ENCODE measurements around the gene MYO7A. TPM values are rescaled to one million over a fixed set of nuclear protein-coding genes. Genes with fewer than 3 reads are reported as not detected.
A peak's percentile ranks its signal among the peaks of the same experiment; 100 is the strongest.

Gene MYO7A
- total RNA-seq, 1 experiment from 2014 or later: 2.5 TPM

- DNase-seq (ENCODE audit: low spot score) (peak; percentile 2), ATAC-seq (no peak)
- H3K4me1 Mint-ChIP-seq: peaks cover 4% of the 10 kb centered on the region; the same call in 1 of the 2 replicates
- H3K27ac Mint-ChIP-seq: no peak overlapping the region
- POLR2A ChIA-PET: interaction anchor here (0.6 to 0.8 kb wide), 2 partner anchors 395 to 415 kb away, joined by 3 read pairs; partner anchors contain the start of gene AQP11
- TF ChIP-seq NR2C2 (CRISPR knock-in tag; IDR thresholded peaks at IDR 0.05): no peak
- no peak for TF ChIP-seq CREM (CRISPR knock-in tag; IDR thresholded peaks at IDR 0.05)
- no peak for TF ChIP-seq TEAD1 (CRISPR knock-in tag; IDR thresholded peaks at IDR 0.05)
- TF ChIP-seq ZNF416 (CRISPR knock-in tag; IDR thresholded peaks at IDR 0.05): no peak
- no peak for TF ChIP-seq ERG (CRISPR knock-in tag; IDR thresholded peaks at IDR 0.05)
- TF ChIP-seq NR3C1 (CRISPR knock-in tag; conservative IDR thresholded peaks at IDR 0.05; ENCODE audit: low read depth): no peak
- no peak for TF ChIP-seq MXD4 (CRISPR knock-in tag; IDR thresholded peaks at IDR 0.05; ENCODE audit: borderline replicate concordance)
- no peak for TF ChIP-seq SMAD3 (CRISPR knock-in tag; IDR thresholded peaks at IDR 0.05; ENCODE audit: borderline replicate concordance)
- no peak for TF ChIP-seq ZBTB21 (CRISPR knock-in tag; IDR thresholded peaks at IDR 0.05; ENCODE audit: borderline replicate concordance)
- no peaks in the 10 kb centered on the region for H3K9me3 Mint-ChIP-seq
- H3K27me3 Mint-ChIP-seq (ENCODE audit: low read depth): no peaks in the 10 kb centered on the region; the same call in 1 of the 2 replicates
- no peak overlapping the region for H3K4me3 Mint-ChIP-seq
- CTCF ChIA-PET: interaction anchor here (0.6 to 2.8 kb wide), 13 partner anchors 56 to 424 kb away, joined by 3 to 14 read pairs (median 3); partner anchors contain the start of genes AQP11 and MYO7A
- H3K36me3 Mint-ChIP-seq: no peaks in the 10 kb centered on the region
Observed at GRCh38 chr11:77195071-77195755, 67.2 kb downstream of the MYO7A start.

- Mint-ChIP-seq H3K4me3 (no peak overlapping the region), H3K36me3 (no peaks in the 10 kb centered on the region), H3K4me1 (peaks cover 4% of the 10 kb centered on the region; the same call in 1 of the 2 replicates), H3K9me3 (no peaks in the 10 kb centered on the region), H3K27ac (no peak overlapping the region), H3K27me3 (ENCODE audit: low read depth) (no peaks in the 10 kb centered on the region)
- CTCF ChIA-PET: interaction anchor here (0.9 to 2.8 kb wide), 5 partner anchors 8 to 352 kb away, joined by 3 to 14 read pairs (median 3); no protein-coding TSS in a partner anchor
- ATAC-seq (no peak), DNase-seq (ENCODE audit: low spot score) (peak; percentile 8)
- POLR2A ChIA-PET: no interaction called here
- TF ChIP-seq ESRRA (CRISPR knock-in tag; IDR thresholded peaks at IDR 0.05; ENCODE audit: borderline replicate concordance) (no peak), ZNF263 (CRISPR knock-in tag; IDR thresholded peaks at IDR 0.05; ENCODE audit: low read depth) (no peak), ZNF281 (CRISPR knock-in tag; IDR thresholded peaks at IDR 0.05) (no peak), ATF2 (CRISPR knock-in tag; IDR thresholded peaks at IDR 0.05; ENCODE audit: borderline replicate concordance, low read depth) (no peak), CTCF (IDR thresholded peaks at IDR 0.05) (no peak), ZNF512 (CRISPR knock-in tag; IDR thresholded peaks at IDR 0.05; ENCODE audit: borderline replicate concordance) (no peak), TCF7 (CRISPR knock-in tag; IDR thresholded peaks at IDR 0.05; ENCODE audit: low read depth) (no peak), AFF4 (CRISPR knock-in tag; IDR thresholded peaks at IDR 0.05; ENCODE audit: borderline replicate concordance) (no peak), ZNF317 (CRISPR knock-in tag; IDR thresholded peaks at IDR 0.05; ENCODE audit: borderline replicate concordance, low read depth) (no peak), USF1 (CRISPR knock-in tag; IDR thresholded peaks at IDR 0.05) (no peak), RORB (CRISPR knock-in tag; IDR thresholded peaks at IDR 0.05) (no peak), NR3C1 (CRISPR knock-in tag; conservative IDR thresholded peaks at IDR 0.05; ENCODE audit: low read depth) (no peak)
Observed at GRCh38 chr11:77196961-77197360, 68.9 kb downstream of the MYO7A start.
